HG02610 (cell line): ENCODE measurements around the gene EEF1AKMT4.

ENCODE experiments used
- ATAC-seq: cut with Tn5 transposase; IDR thresholded peaks from one replicate; pipeline ENCODE4 v1.9.1; 2021; ENCODE audit warnings: mild to moderate bottlenecking, moderate library complexity; ENCODE audit not compliant: unreplicated experiment

EEF1AKMT4 gene

GRCh38 chr3:184235381-184236032 lies 14.0 kb upstream of the EEF1AKMT4 start:
- ATAC-seq: no peak

DNA sequence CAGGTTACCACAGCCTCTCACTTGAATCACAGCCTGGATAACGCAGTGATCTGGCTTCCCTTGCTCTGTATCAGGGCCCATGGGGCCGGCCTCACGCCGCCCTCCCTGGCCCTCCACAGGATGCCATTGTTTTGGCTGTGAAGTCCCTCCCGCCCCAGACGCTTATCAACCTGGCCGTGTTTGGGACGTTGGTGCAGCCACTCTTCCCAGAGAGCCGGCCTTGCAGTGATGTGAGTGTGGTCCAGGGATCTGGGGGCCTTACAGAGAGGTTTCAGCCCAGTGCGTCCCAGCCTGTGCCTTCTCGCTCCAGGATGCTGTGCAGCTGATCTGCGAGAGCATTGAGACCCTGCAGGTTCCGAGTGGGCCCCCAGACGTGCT lies 13.4 kb upstream of the EEF1AKMT4 start:
- no peak for ATAC-seq

DNA sequence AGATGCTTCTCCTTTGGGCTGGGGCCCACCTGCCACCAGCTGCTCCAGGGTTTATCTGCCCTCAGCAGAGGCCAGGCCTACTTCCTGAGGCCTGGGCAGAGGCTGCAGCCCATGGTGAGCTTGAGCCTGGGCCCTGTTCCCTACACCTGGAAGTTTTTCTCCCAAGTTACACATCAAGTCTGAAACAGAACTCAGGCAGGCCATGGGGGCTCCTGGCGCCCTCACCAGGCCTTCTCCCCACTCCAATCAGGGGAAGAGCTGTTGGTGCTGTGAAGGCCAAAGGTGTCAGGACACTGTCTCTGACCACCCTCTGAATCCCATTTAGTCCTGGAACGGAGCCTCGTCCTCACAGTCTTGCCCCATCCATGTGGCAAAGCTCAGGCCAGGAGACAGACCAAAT lies 12.8 kb upstream of the EEF1AKMT4 start:
- ATAC-seq: no peak

DNA sequence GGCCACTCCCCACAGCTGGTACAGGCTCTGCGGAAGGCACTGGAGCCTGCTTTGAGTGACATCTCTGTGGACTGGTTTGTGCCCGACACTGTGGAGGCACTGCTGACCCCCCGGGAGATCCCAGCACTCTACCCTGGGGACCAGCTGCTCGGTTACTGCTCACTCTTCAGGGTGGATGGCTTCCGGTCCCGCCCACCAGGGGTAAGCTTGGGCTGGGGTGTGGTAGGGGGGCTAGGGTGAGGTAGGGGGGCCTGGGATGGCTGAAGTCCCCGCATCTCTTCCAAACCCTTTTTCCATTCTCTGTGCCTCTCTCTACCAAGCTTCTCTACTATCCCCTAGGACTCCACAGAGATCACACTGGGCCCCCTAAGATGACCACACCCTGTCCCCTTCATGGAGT lies 12.3 kb upstream of the EEF1AKMT4 start:
- ATAC-seq: no peak

DNA sequence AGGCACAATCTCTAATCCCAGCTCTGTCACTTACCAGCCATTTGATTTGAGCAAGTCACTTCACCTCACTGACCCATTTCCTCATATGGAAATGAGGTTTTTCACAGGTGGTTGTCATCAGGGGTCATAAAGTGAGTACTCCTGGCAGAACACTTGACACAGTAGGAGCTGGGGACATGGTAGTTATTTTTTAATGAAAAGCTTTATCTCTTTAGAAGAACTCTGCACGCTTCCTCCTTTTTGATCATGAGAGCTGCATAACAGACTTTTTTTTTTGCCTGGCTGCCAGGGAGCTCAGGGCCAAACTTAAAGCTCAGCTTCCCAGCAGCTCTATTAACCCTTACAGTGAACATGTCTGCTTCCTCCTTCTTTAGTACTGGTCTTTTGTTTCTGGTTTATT lies 11.7 kb upstream of the EEF1AKMT4 start:
- no peak for ATAC-seq

GRCh38 chr3:184238246-184238818 lies 11.1 kb upstream of the EEF1AKMT4 start:
- ATAC-seq: no peak

GRCh38 chr3:184239221-184239620 lies 10.3 kb upstream of the EEF1AKMT4 start:
- ATAC-seq: no peak

DNA sequence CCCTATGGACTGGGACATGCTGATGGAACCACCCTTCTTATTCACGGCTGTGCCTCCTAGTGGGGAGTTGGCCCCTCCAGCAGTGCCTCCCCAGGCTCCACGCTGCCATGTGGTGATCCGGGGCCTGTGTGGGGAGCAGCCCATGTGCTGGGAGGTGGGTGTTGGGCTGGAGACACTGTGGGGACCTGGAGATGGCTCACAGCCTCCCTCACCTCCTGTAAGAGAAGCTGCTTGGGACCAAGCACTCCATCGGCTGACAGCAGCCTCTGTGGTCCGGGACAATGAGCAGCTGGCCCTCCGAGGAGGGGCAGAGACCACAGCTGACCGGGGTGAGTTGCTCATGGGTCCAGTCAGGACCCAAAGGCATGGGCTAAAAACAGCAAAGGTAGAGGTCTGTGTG lies 9.8 kb upstream of the EEF1AKMT4 start:
- ATAC-seq: no peak

DNA sequence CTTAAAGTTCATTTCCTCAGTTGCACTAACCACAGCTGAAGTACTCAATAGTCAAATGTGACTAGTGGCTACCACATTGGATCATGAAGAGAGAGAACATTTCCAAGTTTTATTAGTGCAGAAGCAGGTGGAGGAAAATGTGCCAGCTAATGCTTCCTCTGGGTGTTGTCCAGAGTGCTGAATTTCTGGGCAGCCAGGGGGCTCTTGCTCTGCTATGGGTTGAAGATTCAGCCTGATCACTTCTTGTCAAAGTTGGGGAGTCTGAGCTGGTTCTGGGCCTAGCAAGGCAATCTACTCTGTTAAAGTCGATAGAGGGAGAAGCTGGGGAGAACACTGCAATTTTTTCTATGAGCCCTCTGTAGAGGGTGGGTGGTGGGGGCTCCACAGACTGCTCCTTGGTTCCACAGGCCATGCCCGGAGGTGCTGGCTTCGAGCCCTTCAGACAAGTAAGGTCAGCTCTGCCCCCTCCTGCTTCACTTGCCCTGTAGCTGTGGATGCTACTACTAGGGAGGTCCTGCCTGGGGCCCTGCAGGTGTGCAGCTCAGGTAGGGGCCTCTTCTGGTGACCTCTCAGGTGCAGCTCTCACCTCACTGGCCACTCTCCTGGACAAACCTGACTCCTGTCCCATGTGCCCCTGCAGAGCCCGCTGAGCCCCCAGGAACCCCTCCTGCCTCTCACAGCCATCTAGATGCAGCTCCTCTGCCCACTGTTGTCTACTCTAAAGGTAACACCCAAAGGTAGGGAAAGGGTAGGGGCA lies 8.9 kb upstream of the EEF1AKMT4 start:
- no peak for ATAC-seq

DNA sequence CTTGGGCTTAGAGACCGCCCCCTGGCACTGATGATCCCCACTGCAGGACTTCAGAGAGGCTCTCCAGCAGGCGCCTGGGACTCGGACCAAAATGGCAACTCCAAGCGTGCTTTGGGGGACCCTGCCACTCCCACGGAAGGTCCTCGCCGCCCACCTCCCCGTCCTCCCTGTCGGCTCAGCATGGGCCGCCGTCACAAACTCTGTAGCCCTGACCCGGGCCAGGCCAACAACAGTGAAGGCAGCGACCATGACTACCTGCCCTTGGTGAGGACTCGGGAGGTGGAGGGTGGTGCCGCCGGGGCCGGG lies 8.4 kb upstream of the EEF1AKMT4 start:
- no peak for ATAC-seq

DNA sequence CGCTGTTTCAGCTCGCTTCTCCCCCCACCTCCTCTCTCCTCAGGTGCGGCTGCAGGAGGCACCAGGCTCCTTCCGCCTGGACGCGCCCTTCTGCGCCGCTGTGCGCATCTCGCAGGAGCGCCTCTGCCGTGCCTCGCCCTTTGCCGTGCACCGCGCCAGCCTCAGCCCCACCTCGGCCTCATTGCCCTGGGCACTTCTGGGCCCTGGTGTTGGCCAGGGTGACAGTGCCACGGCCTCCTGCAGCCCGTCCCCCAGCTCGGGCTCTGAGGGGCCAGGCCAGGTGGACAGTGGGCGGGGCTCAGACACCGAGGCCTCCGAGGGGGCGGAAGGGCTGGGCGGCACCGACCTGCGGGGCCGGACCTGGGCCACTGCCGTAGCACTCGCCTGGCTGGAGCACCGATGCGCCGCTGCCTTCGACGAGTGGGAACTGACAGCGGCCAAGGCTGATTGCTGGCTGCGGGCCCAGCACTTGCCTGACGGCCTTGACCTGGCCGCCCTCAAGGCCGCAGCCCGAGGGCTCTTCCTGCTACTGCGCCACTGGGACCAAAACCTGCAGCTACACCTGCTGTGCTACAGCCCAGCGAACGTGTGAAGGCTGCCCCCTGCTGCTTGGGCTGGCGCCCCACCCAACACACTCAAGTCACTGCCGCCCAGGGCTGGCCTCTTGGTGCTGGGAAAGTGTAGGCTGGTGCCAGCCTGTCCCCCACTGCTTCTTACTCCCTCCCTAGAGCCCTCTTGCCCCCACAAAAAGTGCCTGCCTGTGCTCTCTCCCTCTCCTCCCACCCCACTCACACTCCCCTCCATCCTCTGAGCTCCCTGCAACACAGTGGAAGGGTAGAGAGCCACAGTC lies 7.8 kb upstream of the EEF1AKMT4 start:
- no peak for ATAC-seq

GRCh38 chr3:184242297-184242685 lies 7.2 kb upstream of the EEF1AKMT4 start:
- ATAC-seq: no peak

- ATAC-seq: peak; percentile 34
These were observed 739 bp upstream of the EEF1AKMT4 start, which contains the start of gene ALG3 for GRCh38 chr3:184248454-184249411. Gene ALG3 (minus strand): TSS chr3:184248962. CDS start chr3:184248940, 22 bp downstream.

DNA sequence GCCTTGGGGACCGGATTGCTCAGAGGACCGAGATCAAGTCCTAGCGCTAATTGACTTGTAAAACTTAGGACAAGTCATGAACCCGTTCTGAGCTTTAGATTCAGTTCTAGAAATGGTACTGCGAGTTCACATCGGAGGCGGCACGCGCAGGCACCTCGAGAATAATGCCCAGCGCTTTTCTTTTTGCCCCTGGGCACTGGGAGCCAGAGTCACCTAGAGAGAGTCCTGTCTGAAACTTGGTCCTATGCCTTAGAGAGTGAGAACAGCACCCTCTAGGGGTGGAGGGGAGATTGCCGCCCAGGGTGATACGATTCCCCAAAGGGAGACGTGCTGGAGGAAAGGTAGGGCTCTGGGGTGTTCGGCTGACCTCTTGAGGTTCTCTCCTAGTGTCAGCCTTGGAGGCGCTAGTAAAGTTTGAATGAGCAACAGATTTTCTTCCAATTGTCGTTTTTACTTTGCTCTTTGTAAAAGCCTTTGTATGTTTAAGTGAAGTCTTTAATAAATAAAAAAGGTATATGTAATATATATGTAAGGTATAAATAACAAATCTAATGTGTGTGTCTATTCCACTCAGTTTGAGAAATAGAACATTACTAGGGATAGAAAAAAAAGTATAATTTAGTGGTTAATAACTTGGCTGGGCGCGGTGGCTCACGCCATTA lies 826 bp downstream of the EEF1AKMT4 start:
- peak; percentile 68 for ATAC-seq

DNA sequence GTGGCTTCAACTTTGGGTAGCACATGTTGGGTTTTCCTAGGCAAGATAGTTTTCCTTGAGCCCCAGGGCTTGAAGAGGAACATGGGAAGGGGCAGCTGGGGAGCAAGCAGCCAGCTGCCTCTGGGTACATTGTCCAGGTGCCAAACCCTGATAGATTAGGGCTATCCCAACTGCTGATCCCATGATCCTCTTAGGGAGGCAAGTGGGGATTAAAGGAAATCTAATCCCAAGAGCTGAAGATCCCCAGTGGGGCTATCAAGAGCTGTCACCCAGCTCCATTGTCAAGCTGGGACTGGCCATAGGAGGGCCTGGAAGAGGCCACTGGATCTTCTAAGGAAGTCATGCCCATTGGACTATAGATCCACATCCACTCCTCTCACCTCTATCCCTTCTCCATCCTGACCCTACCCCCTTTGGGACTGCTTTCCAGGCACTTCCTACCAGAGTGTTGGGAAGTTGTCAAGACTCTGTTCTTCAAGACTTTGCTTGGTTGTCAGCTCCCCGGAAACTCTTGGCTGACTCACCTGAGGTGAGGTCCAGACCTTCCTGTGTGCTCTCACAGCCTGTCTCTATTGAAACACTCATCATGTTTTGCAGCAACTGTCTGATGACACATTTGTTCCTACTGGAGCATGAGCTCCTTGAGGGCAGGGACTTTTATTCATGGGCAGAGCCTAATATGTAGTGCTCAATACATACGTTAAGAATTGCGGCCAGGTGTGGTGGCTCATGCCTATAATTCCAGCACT lies 6.0 kb downstream of the EEF1AKMT4 start:
- no peak for ATAC-seq

DNA sequence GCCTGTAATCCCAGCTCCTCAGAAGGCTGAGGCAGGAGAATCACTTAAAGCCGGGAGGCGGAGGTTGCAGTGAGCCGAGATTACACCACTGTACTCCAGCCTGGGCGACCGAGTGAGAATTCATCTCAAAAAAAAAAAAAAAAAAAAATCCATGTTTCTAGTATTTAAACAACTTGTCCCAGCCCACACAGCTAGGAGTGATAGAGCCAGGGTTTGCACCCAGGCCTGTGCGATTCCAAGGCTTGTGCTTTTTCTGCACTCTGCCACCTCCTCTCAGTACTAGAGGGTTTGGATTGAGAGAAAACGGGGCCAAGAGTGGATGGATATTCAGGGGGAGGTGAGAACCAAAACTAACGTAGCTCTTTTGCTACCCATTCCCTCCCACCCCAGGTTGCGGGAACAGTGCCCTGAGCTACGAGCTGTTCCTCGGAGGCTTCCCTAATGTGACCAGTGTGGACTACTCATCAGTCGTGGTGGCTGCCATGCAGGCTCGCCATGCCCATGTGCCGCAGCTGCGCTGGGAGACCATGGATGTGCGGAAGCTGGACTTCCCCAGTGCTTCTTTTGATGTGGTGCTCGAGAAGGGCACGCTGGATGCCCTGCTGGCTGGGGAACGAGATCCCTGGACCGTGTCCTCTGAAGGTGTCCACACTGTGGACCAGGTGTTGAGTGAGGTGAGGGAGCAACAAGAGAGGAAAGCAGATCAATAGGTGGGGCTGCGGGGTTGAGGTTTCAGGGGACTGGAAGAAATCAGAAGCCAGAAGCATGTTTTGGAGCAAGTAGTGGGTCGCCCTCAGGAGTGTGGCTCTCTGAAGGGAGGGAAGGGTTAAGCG lies 7.8 kb downstream of the EEF1AKMT4 start:
- ATAC-seq: no peak

DNA sequence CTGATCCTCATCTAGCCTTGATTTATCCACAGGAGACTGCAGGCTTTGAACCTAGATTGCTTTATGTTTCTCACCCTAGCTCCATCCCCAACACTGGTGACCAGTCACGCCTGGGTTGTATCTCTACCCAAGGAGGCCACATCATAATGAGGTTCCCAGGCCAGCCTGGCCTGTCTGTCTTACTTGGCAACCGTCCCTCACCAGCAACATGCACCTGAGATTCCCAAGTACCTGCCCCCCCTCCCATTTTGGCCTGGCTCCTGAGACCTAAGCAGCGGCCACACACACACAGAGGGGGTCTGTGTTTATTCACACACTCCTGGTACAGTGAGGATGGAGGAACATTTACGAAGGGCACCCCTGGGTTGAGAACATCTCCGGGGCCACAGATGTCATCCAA lies 9.5 kb downstream of the EEF1AKMT4 start:
- ATAC-seq: no peak

DNA sequence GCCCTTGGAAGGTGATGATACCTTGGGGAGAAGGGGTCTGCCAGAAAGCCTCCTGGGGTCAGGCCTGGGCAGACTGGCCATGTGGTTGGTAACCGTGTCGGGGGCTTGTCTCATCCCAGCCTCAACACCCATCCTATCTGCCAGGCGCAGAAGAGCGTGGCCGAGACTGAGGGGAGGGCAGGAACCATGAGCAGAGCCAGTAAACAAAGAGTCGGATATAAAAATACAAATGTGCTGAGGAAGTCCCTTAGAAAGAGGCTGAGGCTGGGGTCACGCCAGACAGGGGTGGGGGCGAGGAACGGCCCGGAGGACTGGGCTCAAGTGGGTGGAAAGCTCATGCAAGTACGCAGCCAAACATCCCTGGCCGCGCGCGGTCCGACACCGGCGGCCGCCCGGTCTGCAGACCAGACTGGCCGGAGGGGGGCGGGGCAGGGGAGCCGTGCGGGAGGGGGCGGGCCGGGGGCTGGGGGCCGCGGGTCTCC lies 10.0 kb downstream of the EEF1AKMT4 start:
- ATAC-seq: no peak
